NCI-H1092 (cell line): ENCODE measurements around the gene BMS1.
"Not testable (repeated sequence)": the region's sequence is repeated elsewhere in the genome, so short reads cannot be mapped to it uniquely, and the experiment has no call there.

Experiments used
- DNase-seq: peaks from one replicate; lab custom pipeline; 2025; lab: John Stamatoyannopoulos, UW

BMS1 gene

GRCh38 chr10:42801135-42801534 is 18.5 kb downstream of the BMS1 start:
- no peak for DNase-seq

GRCh38 chr10:42802876-42803275 is 20.3 kb downstream of the BMS1 start:
- no peak for DNase-seq

- no peak for DNase-seq
Measured at GRCh38 chr10:42809676-42810075, 27.1 kb downstream of the BMS1 start.

GRCh38 chr10:42812028-42812427 is 29.4 kb downstream of the BMS1 start:
- no peak for DNase-seq

GRCh38 chr10:42813989-42814687 is 31.5 kb downstream of the BMS1 start:
- DNase-seq: not testable (repeated sequence)

- DNase-seq: not testable (repeated sequence)
Measured at GRCh38 chr10:42816334-42816733, 33.7 kb downstream of the BMS1 start.

- no peak for DNase-seq
Measured at GRCh38 chr10:42816912-42817311, 34.3 kb downstream of the BMS1 start.

- not testable (repeated sequence) for DNase-seq
Measured at GRCh38 chr10:42817417-42817816, 34.8 kb downstream of the BMS1 start.

GRCh38 chr10:42826759-42827158 is 44.2 kb downstream of the BMS1 start:
- not testable (repeated sequence) for DNase-seq

- DNase-seq: no peak
Measured at GRCh38 chr10:42827201-42827600, 44.6 kb downstream of the BMS1 start.

GRCh38 chr10:42828391-42828790 is 45.8 kb downstream of the BMS1 start:
- DNase-seq: not testable (repeated sequence)

- no peak for DNase-seq
Measured at GRCh38 chr10:42830237-42830636, 47.6 kb downstream of the BMS1 start.

GRCh38 chr10:42836096-42836495 is 53.5 kb downstream of the BMS1 start:
- DNase-seq: no peak

- no peak for DNase-seq
Measured at GRCh38 chr10:42836771-42837468, 54.3 kb downstream of the BMS1 start.

GRCh38 chr10:42844810-42845209 is 62.2 kb downstream of the BMS1 start:
- not testable (repeated sequence) for DNase-seq

GRCh38 chr10:42847261-42847660 is 64.7 kb downstream of the BMS1 start:
- DNase-seq: not testable (repeated sequence)

- DNase-seq: no peak
Measured at GRCh38 chr10:42850931-42851330, 68.3 kb downstream of the BMS1 start.

- no peak for DNase-seq
Measured at GRCh38 chr10:42859256-42859655, 76.7 kb downstream of the BMS1 start.

- DNase-seq: not testable (repeated sequence)
Measured at GRCh38 chr10:42860016-42860415, 77.4 kb downstream of the BMS1 start.

GRCh38 chr10:42862801-42863200 is 80.2 kb downstream of the BMS1 start:
- not testable (repeated sequence) for DNase-seq

- DNase-seq: no peak
Measured at GRCh38 chr10:42864575-42864974, 82.0 kb downstream of the BMS1 start.

- no peak for DNase-seq
Measured at GRCh38 chr10:42865716-42866114, 83.1 kb downstream of the BMS1 start.
